Lower leg skin (tissue), 3 donors: Measurements from ENCODE around the gene GAS7.

Experiments used
- POLR2A ChIP-seq, 2 donors: fragments of 450-650 bp; IDR thresholded peaks; one replicate each; pipeline ENCODE4 v1.6.1; 2016 to 2017; ENCODE audit warnings: antibody characterized with exemption in 2 of 2, mild to moderate bottlenecking in 1 of 2, moderate library complexity in 1 of 2
- TF ChIP-seq, protein P1 (sequence below), 3 donors: fragments of 450-650 bp; IDR thresholded peaks; one replicate each; pipeline ENCODE4 v1.5.1; 2016; ENCODE audit warnings: antibody characterized with exemption in 3 of 3, mild to moderate bottlenecking in 3 of 3, moderate library complexity in 2 of 3

- TF ChIP-seq, protein P1, sequence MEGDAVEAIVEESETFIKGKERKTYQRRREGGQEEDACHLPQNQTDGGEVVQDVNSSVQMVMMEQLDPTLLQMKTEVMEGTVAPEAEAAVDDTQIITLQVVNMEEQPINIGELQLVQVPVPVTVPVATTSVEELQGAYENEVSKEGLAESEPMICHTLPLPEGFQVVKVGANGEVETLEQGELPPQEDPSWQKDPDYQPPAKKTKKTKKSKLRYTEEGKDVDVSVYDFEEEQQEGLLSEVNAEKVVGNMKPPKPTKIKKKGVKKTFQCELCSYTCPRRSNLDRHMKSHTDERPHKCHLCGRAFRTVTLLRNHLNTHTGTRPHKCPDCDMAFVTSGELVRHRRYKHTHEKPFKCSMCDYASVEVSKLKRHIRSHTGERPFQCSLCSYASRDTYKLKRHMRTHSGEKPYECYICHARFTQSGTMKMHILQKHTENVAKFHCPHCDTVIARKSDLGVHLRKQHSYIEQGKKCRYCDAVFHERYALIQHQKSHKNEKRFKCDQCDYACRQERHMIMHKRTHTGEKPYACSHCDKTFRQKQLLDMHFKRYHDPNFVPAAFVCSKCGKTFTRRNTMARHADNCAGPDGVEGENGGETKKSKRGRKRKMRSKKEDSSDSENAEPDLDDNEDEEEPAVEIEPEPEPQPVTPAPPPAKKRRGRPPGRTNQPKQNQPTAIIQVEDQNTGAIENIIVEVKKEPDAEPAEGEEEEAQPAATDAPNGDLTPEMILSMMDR (IDR thresholded peaks at IDR 0.05): no peak
- TF ChIP-seq POLR2A (IDR thresholded peaks at IDR 0.05): no peak
Observed at GRCh38 chr17:10048629-10049350, 149.6 kb downstream of the GAS7 start.
